ENCODE results near the gene TEX261. TPM values are rescaled to one million over a fixed set of nuclear protein-coding genes. Genes with fewer than 3 reads are reported as not detected.

The TEX261 gene
- total RNA-seq, 4 donors from 2014 or later: 24.6 to 41.0 (median 34.9) TPM

- 100% methylated on average over 1 of the region's 3 CpGs; no CpG with 5 or more reads in 1 of the 2 donors for WGBS, 2 donors (ENCODE audit: low coverage in 1 of 2)
- no peak overlapping the region for H3K27ac ChIP-seq
- no peaks in the 10 kb centered on the region for H3K9me3 ChIP-seq
- TF ChIP-seq CTCF (IDR thresholded peaks at IDR 0.05) (no peak), EP300 (IDR thresholded peaks at IDR 0.05) (no peak), POLR2AphosphoS5 (IDR thresholded peaks at IDR 0.05) (no peak), POLR2A (IDR thresholded peaks at IDR 0.05) (no peak)
- peaks cover 0 to 25% (median 0%) of the 10 kb centered on the region in 3 donors for H3K4me1 ChIP-seq
- no peak overlapping the region for H3K4me3 ChIP-seq
- peaks cover 0 to 60% of the 10 kb centered on the region in 2 donors for H3K36me3 ChIP-seq
- ATAC-seq: no peak
- H3K27me3 ChIP-seq: no peaks in the 10 kb centered on the region
Measured at GRCh38 chr2:70984228-70984575, 10.5 kb downstream of the TEX261 start.

GRCh38 chr2:70983506-70984227, 11.0 kb downstream of the TEX261 start:
- Histone ChIP-seq H3K4me1 (peaks cover 0 to 27% (median 0%) of the 10 kb centered on the region in 3 donors), H3K4me3 (no peak overlapping the region), H3K36me3 (peaks cover 0 to 55% of the 10 kb centered on the region in 2 donors), H3K9me3 (no peaks in the 10 kb centered on the region), H3K27me3 (no peaks in the 10 kb centered on the region), H3K27ac (no peak overlapping the region)
- WGBS, 2 donors (ENCODE audit: low coverage in 1 of 2): 89 to 91% methylated on average over 7 to 8 of the region's 8 CpGs
- no peak for ATAC-seq
- no peak for TF ChIP-seq POLR2AphosphoS5 (IDR thresholded peaks at IDR 0.05)
- TF ChIP-seq CTCF (IDR thresholded peaks at IDR 0.05): no peak
- no peak for TF ChIP-seq POLR2A (IDR thresholded peaks at IDR 0.05)
- TF ChIP-seq EP300 (IDR thresholded peaks at IDR 0.05): no peak

- ATAC-seq: no peak
- Histone ChIP-seq H3K9me3 (no peaks in the 10 kb centered on the region), H3K36me3 (peaks cover 0 to 48% of the 10 kb centered on the region in 2 donors), H3K27ac (no peak overlapping the region), H3K27me3 (no peaks in the 10 kb centered on the region), H3K4me3 (no peak overlapping the region), H3K4me1 (peaks cover 0 to 29% (median 0%) of the 10 kb centered on the region in 3 donors)
- no peak for TF ChIP-seq POLR2AphosphoS5 (IDR thresholded peaks at IDR 0.05)
- TF ChIP-seq EP300 (IDR thresholded peaks at IDR 0.05): no peak
- TF ChIP-seq CTCF (IDR thresholded peaks at IDR 0.05): no peak
- TF ChIP-seq POLR2A (IDR thresholded peaks at IDR 0.05): no peak
- whole genome bisulfite sequencing, 2 donors (ENCODE audit: low coverage in 1 of 2): 90 to 94% methylated on average over 2 of the region's 3 CpGs
Measured at GRCh38 chr2:70982971-70983370, 11.7 kb downstream of the TEX261 start.

GRCh38 chr2:70981866-70982810, 12.5 kb downstream of the TEX261 start:
- Histone ChIP-seq H3K4me3 (no peak overlapping the region), H3K36me3 (peaks cover 0 to 39% of the 10 kb centered on the region in 2 donors), H3K9me3 (no peaks in the 10 kb centered on the region), H3K4me1 (peaks cover 0 to 33% (median 0%) of the 10 kb centered on the region in 3 donors), H3K27ac (no peak overlapping the region), H3K27me3 (no peaks in the 10 kb centered on the region)
- no peak for ATAC-seq
- no peak for TF ChIP-seq CTCF (IDR thresholded peaks at IDR 0.05)
- TF ChIP-seq POLR2A (IDR thresholded peaks at IDR 0.05): no peak
- TF ChIP-seq POLR2AphosphoS5 (IDR thresholded peaks at IDR 0.05): no peak
- TF ChIP-seq EP300 (IDR thresholded peaks at IDR 0.05): no peak
- 65 to 85% methylated on average over 2 to 7 of the region's 14 CpGs for WGBS, 2 donors (ENCODE audit: low coverage in 1 of 2)

All from gastroesophageal sphincter (tissue), 4 donors.